Activated naive CD4-positive, alpha-beta T cell treated with anti-CD3 and anti-CD28 coated beads for 36 hours (primary cell): ENCODE data around the gene COA6. TPM values are rescaled to one million over a fixed set of nuclear protein-coding genes. Genes with fewer than 3 reads are reported as not detected.

Source experiments
- CTCF ChIA-PET: fragments of 350-600 bp; sonication (Branson Sonifier 250); formaldehyde crosslinking; loops from one replicate; lab custom pipeline; 2021; ENCODE audit warnings: antibody characterized with exemption; lab: Charles Lee
- DNase-seq: peaks from one replicate; pipeline ENCODE4 v3.0.0-alpha.2; 2020
- H3K27ac Mint-ChIP-seq: one replicate; pipeline ENCODE4 v1.8.0; 2021; ENCODE audit warnings: mild to moderate bottlenecking, mixed read lengths
- H3K27me3 Mint-ChIP-seq: one replicate; pipeline ENCODE4 v1.8.0; 2021; ENCODE audit warnings: low read depth, mixed read lengths
- H3K36me3 Mint-ChIP-seq: one replicate; pipeline ENCODE4 v1.8.0; 2021; ENCODE audit warnings: low read depth, mixed read lengths
- H3K4me1 Mint-ChIP-seq: one replicate; pipeline ENCODE4 v1.8.0; 2021; ENCODE audit warnings: low read depth, mixed read lengths
- H3K4me3 Mint-ChIP-seq: one replicate; pipeline ENCODE4 v1.8.0; 2021; ENCODE audit warnings: mild to moderate bottlenecking, moderate library complexity, mixed read lengths
- H3K9me3 Mint-ChIP-seq: one replicate; pipeline ENCODE4 v1.8.0; 2021; ENCODE audit warnings: mixed read lengths
- intact Hi-C: fragments of 100-400 bp; cut with micrococcal nuclease; formaldehyde crosslinking; loops from one replicate; pipeline ENCODE4 v1.15.1; 2023
- total RNA-seq, 2 experiments: library from RNA; stranded (reverse); gene quantifications; one replicate each; pipeline ENCODE4 v1.2.3, GENCODE V29; 2021

Gene COA6
- total RNA-seq, 2 experiments from 2014 or later = 45.8 to 50.2 TPM

DNA sequence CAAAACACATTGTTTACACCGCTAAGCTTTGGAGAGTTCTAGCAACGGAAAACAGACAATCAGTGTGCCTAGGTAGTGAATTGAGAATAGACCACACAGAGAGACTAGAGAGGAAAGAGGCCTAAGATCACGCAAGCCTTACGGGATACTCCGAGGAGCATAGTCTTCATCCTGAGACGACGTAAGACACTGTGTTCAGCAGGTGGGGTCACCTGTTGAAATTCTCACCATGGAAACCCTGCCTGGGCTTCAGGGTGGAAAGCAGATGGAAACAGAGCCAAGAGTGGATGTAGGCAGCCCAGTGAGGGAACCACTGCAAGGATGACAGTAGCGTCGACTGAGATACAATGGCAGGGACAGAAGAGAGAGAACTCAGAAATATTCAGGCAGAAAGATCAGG lies 40.2 kb downstream of the COA6 start:
- intact Hi-C loops = no loop called here
- Mint-ChIP-seq H3K4me1 (peaks cover 12% of the 10 kb centered on the region), H3K27ac (no peak overlapping the region), H3K4me3 (no peak overlapping the region), H3K9me3 (no peaks in the 10 kb centered on the region), H3K36me3 (peaks cover 14% of the 10 kb centered on the region), H3K27me3 (no peaks in the 10 kb centered on the region)
- DNase-seq = no peak
- CTCF ChIA-PET = interaction anchor here (1.4 kb wide), 1 partner anchor 87 kb away, joined by 3 read pairs; no protein-coding TSS in a partner anchor

DNA sequence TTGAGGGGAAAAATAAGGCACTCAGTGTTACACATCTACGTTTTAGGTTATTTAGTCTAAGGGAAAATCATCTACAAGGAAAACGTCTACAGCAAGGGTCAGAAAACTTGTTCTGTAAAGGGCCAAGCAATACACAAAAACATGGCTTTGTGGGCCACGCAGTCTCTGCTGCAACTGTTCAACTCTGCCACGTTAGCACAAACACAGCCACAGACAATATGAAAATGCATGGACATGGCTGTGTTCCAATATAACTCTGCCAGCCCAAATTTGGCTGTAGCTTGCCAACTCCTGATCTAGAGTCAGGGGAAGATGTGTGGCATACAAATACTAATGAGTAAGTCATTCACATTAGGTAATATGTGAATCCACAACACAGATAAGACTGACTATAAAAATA lies 40.7 kb downstream of the COA6 start:
- no peak for DNase-seq
- CTCF ChIA-PET = no interaction called here
- H3K4me3 Mint-ChIP-seq = no peak overlapping the region
- intact Hi-C loops = no loop called here
- no peaks in the 10 kb centered on the region for H3K9me3 Mint-ChIP-seq
- H3K27ac Mint-ChIP-seq = no peak overlapping the region
- peaks cover 7% of the 10 kb centered on the region for H3K4me1 Mint-ChIP-seq
- H3K27me3 Mint-ChIP-seq = no peaks in the 10 kb centered on the region
- H3K36me3 Mint-ChIP-seq = peaks cover 13% of the 10 kb centered on the region

DNA sequence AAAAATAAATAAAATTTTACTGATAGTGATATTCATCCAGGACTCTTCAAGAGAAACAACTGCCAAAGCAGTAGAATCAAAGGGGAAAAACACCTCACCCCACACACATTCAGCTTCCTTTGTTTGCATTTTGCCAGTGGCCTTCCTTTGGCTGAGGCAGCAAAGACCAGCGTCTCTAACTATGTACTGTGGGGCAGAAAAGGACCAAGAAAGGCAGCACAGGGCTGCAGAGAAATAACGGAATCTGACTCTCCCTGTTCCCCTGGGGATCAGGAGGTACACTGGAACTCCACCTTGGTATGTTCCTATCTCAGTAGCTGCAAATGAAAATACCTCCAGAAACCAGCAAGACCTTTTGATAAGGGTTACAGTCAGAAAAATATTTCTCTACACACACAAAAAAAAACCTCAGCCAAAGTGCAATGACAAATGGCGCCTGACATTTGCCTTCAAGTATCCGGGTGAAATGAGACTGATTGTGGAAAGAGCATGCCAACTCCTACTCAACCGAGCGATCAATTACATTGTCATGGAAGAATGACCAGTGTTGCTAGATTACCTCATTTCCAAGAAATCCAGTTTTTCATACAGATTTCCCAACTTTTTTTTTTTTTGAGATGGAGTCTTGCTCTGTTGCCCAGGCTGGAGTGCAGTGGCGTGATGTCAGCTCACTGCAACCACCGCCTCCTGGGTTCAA lies 54.8 kb downstream of the COA6 start:
- CTCF ChIA-PET = no interaction called here
- H3K36me3 Mint-ChIP-seq = peaks cover 42% of the 10 kb centered on the region
- H3K27me3 Mint-ChIP-seq = no peaks in the 10 kb centered on the region
- DNase-seq = no peak
- H3K27ac Mint-ChIP-seq = no peak overlapping the region
- no peaks in the 10 kb centered on the region for H3K9me3 Mint-ChIP-seq
- no peaks in the 10 kb centered on the region for H3K4me1 Mint-ChIP-seq
- H3K4me3 Mint-ChIP-seq = no peak overlapping the region
- intact Hi-C loops = no loop called here

DNA sequence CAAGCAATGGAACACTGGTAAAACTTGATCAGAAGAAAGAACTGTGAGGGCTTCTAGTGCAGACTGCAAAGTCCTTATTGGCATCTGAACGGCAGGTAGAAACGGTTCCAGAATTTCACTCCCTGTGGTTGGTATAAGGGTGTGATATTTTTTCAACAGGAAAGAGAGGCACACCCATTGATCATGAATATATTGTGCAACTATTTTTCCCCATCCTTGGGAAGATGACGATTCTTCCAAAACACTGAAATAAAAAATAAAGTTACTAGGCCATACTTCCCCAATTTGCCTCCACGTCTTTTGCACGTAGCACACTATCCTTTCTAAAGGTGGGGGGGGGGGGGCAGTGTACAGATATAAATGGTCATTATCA lies 56.2 kb downstream of the COA6 start:
- CTCF ChIA-PET = interaction anchor here (1.2 kb wide), 1 partner anchor 9 kb away, joined by 4 read pairs; no protein-coding TSS in a partner anchor
- DNase-seq = no peak
- intact Hi-C loops = no loop called here
- peaks cover 39% of the 10 kb centered on the region for H3K36me3 Mint-ChIP-seq
- H3K9me3 Mint-ChIP-seq = no peaks in the 10 kb centered on the region
- H3K27me3 Mint-ChIP-seq = no peaks in the 10 kb centered on the region
- H3K27ac Mint-ChIP-seq = no peak overlapping the region
- no peak overlapping the region for H3K4me3 Mint-ChIP-seq
- peaks cover 7% of the 10 kb centered on the region for H3K4me1 Mint-ChIP-seq

DNA sequence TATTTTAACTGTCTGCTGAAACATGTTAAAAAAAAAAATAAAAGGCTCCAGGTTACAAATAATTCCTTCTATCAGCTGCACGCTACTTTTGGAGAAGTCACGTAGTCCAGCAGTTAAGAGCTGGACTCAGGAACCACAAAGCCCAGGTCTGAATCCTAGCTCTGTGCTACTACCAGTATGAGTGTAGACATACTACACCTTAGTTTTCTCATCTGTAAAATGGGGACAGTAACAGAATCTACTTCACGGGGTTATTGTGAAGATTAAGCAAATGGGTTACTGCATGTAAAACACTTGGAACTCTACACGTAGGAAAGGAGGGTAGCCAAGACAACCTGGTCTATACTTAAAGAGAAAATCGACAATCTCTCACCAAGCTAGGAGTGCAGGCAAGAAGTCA lies 57.4 kb downstream of the COA6 start:
- Mint-ChIP-seq H3K4me3 (no peak overlapping the region), H3K27ac (no peak overlapping the region), H3K27me3 (no peaks in the 10 kb centered on the region), H3K4me1 (peaks cover 7% of the 10 kb centered on the region), H3K9me3 (no peaks in the 10 kb centered on the region), H3K36me3 (peaks cover 44% of the 10 kb centered on the region)
- no peak for DNase-seq
- CTCF ChIA-PET = no interaction called here
- intact Hi-C loops = no loop called here

DNA sequence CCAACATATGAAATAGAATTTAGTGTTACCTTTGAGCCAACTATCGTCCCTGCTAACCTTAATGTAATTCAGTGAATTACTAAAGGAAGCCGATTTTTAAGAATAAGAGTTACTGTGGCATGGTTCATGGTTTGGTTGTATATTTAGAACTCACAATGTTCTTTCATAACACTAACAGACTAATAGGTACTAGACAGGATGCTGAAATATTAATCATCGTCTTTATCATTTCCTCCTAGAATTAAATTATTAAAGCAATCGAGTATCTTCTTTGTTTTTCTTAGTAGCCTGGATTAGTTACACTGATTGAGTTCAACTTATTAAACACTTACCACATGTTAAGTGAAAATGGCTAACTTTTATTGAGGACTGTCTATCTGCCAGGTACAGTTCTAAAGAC lies 58.0 kb downstream of the COA6 start:
- Mint-ChIP-seq H3K4me3 (no peak overlapping the region), H3K36me3 (peaks cover 42% of the 10 kb centered on the region)

DNA sequence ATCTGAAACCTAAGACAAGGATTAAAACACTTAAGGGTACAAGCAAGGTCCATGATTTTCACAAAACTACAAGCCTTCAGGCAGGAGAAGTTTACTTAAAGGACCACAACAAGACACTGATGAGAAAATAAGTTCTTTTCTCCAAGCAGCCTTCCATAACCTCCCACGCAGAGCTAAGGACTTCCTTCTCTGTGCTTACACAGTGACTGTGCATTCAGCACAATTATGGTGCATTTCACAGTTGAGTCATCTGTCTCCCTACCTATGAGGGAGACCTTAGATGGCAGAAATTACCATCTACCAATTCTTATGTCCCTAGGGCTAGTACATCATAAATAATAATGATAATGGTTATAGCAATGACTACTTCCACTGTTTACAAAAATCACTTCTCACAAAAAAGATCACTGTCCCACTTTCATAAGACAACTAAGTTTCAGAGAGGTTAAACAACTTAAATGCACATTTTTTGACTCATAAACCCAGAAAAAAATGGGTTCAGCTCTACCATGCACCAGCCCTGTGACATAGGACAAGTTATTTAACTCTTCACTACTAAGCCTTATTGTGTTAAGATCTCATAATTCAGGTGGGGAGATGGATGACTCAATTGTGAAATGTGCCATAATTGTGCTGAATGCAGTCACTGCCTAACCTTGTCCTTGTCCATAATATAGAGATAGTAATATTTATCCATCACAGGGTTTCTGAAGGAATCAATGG lies 60.5 kb downstream of the COA6 start:
- Mint-ChIP-seq H3K4me3 (no peak overlapping the region), H3K4me1 (peaks cover 7% of the 10 kb centered on the region), H3K27me3 (no peaks in the 10 kb centered on the region), H3K27ac (no peak overlapping the region), H3K36me3 (peaks cover 41% of the 10 kb centered on the region), H3K9me3 (no peaks in the 10 kb centered on the region)
- CTCF ChIA-PET = no interaction called here
- intact Hi-C loops = no loop called here
- DNase-seq = no peak

More for the DNA sequence above, 58.0 kb downstream of the COA6 start:
- H3K27ac Mint-ChIP-seq = no peak overlapping the region
- H3K27me3 Mint-ChIP-seq = no peaks in the 10 kb centered on the region
- intact Hi-C loops = no loop called here
- H3K4me1 Mint-ChIP-seq = peaks cover 7% of the 10 kb centered on the region
- H3K9me3 Mint-ChIP-seq = no peaks in the 10 kb centered on the region
- CTCF ChIA-PET = no interaction called here
- no peak for DNase-seq

Other genes starting within 250 kb of the COA6 start
- gene TARBP1, start 105.7 kb downstream of the COA6 start, total RNA-seq = 10 to 100 TPM; 40.2 to 41.6 TPM
- 100 to 1,000 TPM in 1 of 2 experiments, 10 to 100 TPM in 1; 99.6 to 107 TPM for gene IRF2BP2, start 236.7 kb downstream of the COA6 start, total RNA-seq